ENCODE results near the gene CFAP126.
A peak's percentile ranks its signal among the peaks of the same experiment; 100 is the strongest.
"Not testable (repeated sequence)": the region's sequence is repeated elsewhere in the genome, so short reads cannot be mapped to it uniquely, and the experiment has no call there.

CFAP126 gene

GRCh38 chr1:161367684-161368400 is at the start of gene CFAP126:
TSS of gene CFAP126 (minus strand) at chr1:161367876. CDS start at chr1:161367868, 8 bp downstream.
- DNase-seq (ENCODE audit: low read depth in 1 of 2, low spot score in 1 of 2): peak in 1 of 2 donors; percentile 19

- not testable (repeated sequence) for DNase-seq (ENCODE audit: low read depth in 1 of 2, low spot score in 1 of 2)
Observed at GRCh38 chr1:161413050-161413449, 45.4 kb upstream of the CFAP126 start.

GRCh38 chr1:161410636-161410970 is 42.9 kb upstream of the CFAP126 start:
- not testable (repeated sequence) for DNase-seq (ENCODE audit: low read depth in 1 of 2, low spot score in 1 of 2)

- not testable (repeated sequence) for DNase-seq (ENCODE audit: low read depth in 1 of 2, low spot score in 1 of 2)
Observed at GRCh38 chr1:161409848-161410635, 42.4 kb upstream of the CFAP126 start.

GRCh38 chr1:161408429-161409052 is 40.9 kb upstream of the CFAP126 start:
- no peak for DNase-seq (ENCODE audit: low read depth in 1 of 2, low spot score in 1 of 2)

- DNase-seq (ENCODE audit: low read depth in 1 of 2, low spot score in 1 of 2): no peak
Observed at GRCh38 chr1:161407451-161407985, 39.8 kb upstream of the CFAP126 start.

GRCh38 chr1:161406551-161406950 is 38.9 kb upstream of the CFAP126 start:
- not testable (repeated sequence) for DNase-seq (ENCODE audit: low read depth in 1 of 2, low spot score in 1 of 2)

GRCh38 chr1:161404051-161404597 is 36.4 kb upstream of the CFAP126 start:
- DNase-seq (ENCODE audit: low read depth in 1 of 2, low spot score in 1 of 2): no peak

GRCh38 chr1:161402446-161402845 is 34.8 kb upstream of the CFAP126 start:
- DNase-seq (ENCODE audit: low read depth in 1 of 2, low spot score in 1 of 2): no peak

GRCh38 chr1:161399257-161399998 is 31.8 kb upstream of the CFAP126 start:
- peak; percentile 86 to 92 for DNase-seq (ENCODE audit: low read depth in 1 of 2, low spot score in 1 of 2)

- no peak for DNase-seq (ENCODE audit: low read depth in 1 of 2, low spot score in 1 of 2)
Observed at GRCh38 chr1:161398900-161399256, 31.2 kb upstream of the CFAP126 start.

GRCh38 chr1:161397038-161397437 is 29.4 kb upstream of the CFAP126 start:
- not testable (repeated sequence) for DNase-seq (ENCODE audit: low read depth in 1 of 2, low spot score in 1 of 2)

GRCh38 chr1:161393151-161393550 is 25.5 kb upstream of the CFAP126 start:
- no peak for DNase-seq (ENCODE audit: low read depth in 1 of 2, low spot score in 1 of 2)

- DNase-seq (ENCODE audit: low read depth in 1 of 2, low spot score in 1 of 2): no peak
Observed at GRCh38 chr1:161391611-161392010, 23.9 kb upstream of the CFAP126 start.

GRCh38 chr1:161391136-161391535 is 23.5 kb upstream of the CFAP126 start:
- DNase-seq (ENCODE audit: low read depth in 1 of 2, low spot score in 1 of 2): not testable (repeated sequence)

GRCh38 chr1:161390559-161390858 is 22.8 kb upstream of the CFAP126 start:
- DNase-seq (ENCODE audit: low read depth in 1 of 2, low spot score in 1 of 2): no peak

GRCh38 chr1:161389691-161390558 is 22.2 kb upstream of the CFAP126 start:
- peak; percentile 84 to 91 for DNase-seq (ENCODE audit: low read depth in 1 of 2, low spot score in 1 of 2)

- not testable (repeated sequence) for DNase-seq (ENCODE audit: low read depth in 1 of 2, low spot score in 1 of 2)
Observed at GRCh38 chr1:161389158-161389557, 21.5 kb upstream of the CFAP126 start.

- DNase-seq (ENCODE audit: low read depth in 1 of 2, low spot score in 1 of 2): no peak
Observed at GRCh38 chr1:161388639-161389038, 21.0 kb upstream of the CFAP126 start.
